Omental fat pad (tissue), 4 donors: ENCODE measurements around the gene PTX4. TPM values are rescaled to one million over a fixed set of nuclear protein-coding genes. Genes with fewer than 3 reads are reported as not detected.

Experiments
- ATAC-seq: fragments of 150-250 bp; one replicate; pipeline ENCODE4 v1.9.1; 2016; ENCODE audit warnings: mild to moderate bottlenecking, moderate library complexity; ENCODE audit not compliant: low FRiP score
- DNase-seq: peaks from one replicate; pipeline ENCODE4 v3.0.0-alpha.2; 2019; ENCODE audit warnings: low spot score
- CTCF ChIP-seq, 3 donors: fragments of 450-650 bp; IDR thresholded peaks; one replicate each; pipeline ENCODE4 v1.5.1; 2016 to 2017; ENCODE audit warnings: antibody characterized with exemption in 3 of 3, mild to moderate bottlenecking in 3 of 3, moderate library complexity in 2 of 3
- total RNA-seq, 4 donors: library from RNA; depleted of rRNA; stranded (reverse); fragments of >200 nt; gene quantifications; one replicate each; pipeline ENCODE4 v1.1.0, GENCODE V29; 2016

Gene PTX4
- not detected for total RNA-seq

- no peak for DNase-seq
- ATAC-seq = no peak
- no peak for TF ChIP-seq CTCF (IDR thresholded peaks at IDR 0.05)
Measured at GRCh38 chr16:1488619-1489018, at the start of gene PTX4. Gene PTX4, minus strand, starts transcription at chr16:1488944. Its CDS starts 35 bp downstream, at chr16:1488909.

- ATAC-seq = no peak
- TF ChIP-seq CTCF (IDR thresholded peaks at IDR 0.05) = no peak
- DNase-seq = no peak
Measured at GRCh38 chr16:1537763-1538289, 49.1 kb upstream of the PTX4 start.

- ATAC-seq (no peak), DNase-seq (no peak)
- no peak for TF ChIP-seq CTCF (IDR thresholded peaks at IDR 0.05)
Measured at GRCh38 chr16:1537138-1537577, 48.4 kb upstream of the PTX4 start.

GRCh38 chr16:1536601-1537000 is 47.9 kb upstream of the PTX4 start:
- TF ChIP-seq CTCF (IDR thresholded peaks at IDR 0.05) = no peak
- no peak for ATAC-seq
- no peak for DNase-seq

- DNase-seq = no peak
- ATAC-seq = no peak
- no peak for TF ChIP-seq CTCF (IDR thresholded peaks at IDR 0.05)
Measured at GRCh38 chr16:1535391-1536291, 46.9 kb upstream of the PTX4 start.

GRCh38 chr16:1534021-1535020 is 45.6 kb upstream of the PTX4 start:
- ATAC-seq (no peak), DNase-seq (no peak)
- TF ChIP-seq CTCF (IDR thresholded peaks at IDR 0.05) = no peak
